Kidney epithelial cell (primary cell): ENCODE results near the gene ZNF469. TPM values are rescaled to one million over a fixed set of nuclear protein-coding genes. Genes with fewer than 3 reads are reported as not detected.

Experiments
- DNase-seq: peaks from one replicate; pipeline ENCODE4 v3.0.0-alpha.2; 2010; ENCODE audit warnings: low read depth
- H3K27me3 ChIP-seq: 2 replicates; pipeline ENCODE4 v1.6.0; 2011; ENCODE audit warnings: low read length; ENCODE audit not compliant: control insufficient read depth, insufficient read depth
- H3K36me3 ChIP-seq: 2 replicates; pipeline ENCODE4 v1.5.1; 2011; ENCODE audit warnings: low read length; ENCODE audit not compliant: control insufficient read depth, insufficient read depth
- H3K4me3 ChIP-seq: 2 replicates; pipeline ENCODE4 v1.5.1; 2011; ENCODE audit warnings: low read depth, mild to moderate bottlenecking, control low read depth, low read length
- CTCF ChIP-seq: IDR thresholded peaks from 2 replicates; pipeline ENCODE4 v1.5.1; 2011; ENCODE audit warnings: mild to moderate bottlenecking, moderate library complexity, low read length, control low read depth, inconsistent platforms; ENCODE audit not compliant: insufficient read depth, poor library complexity, severe bottlenecking
- total RNA-seq: library from RNA; depleted of rRNA; stranded (reverse); fragments of >200 nt; gene quantifications from 2 replicates; pipeline ENCODE4 v1.2.3, GENCODE V29; 2015

ZNF469 gene
- total RNA-seq, 1 donor from 2014 or later = 8.3 TPM

GRCh38 chr16:88389621-88390160, 6.9 kb downstream of the ZNF469 start:
- DNase-seq = no peak
- Histone ChIP-seq H3K27me3 (peaks cover 10% of the 10 kb centered on the region), H3K4me3 (no peak overlapping the region), H3K36me3 (no peaks in the 10 kb centered on the region)
- no peak for TF ChIP-seq CTCF

- H3K36me3 ChIP-seq = no peaks in the 10 kb centered on the region
- H3K4me3 ChIP-seq = no peak overlapping the region
- H3K27me3 ChIP-seq = peaks cover 10% of the 10 kb centered on the region
- no peak for TF ChIP-seq CTCF
- DNase-seq = no peak
Observed at GRCh38 chr16:88390265-88390664, 7.5 kb downstream of the ZNF469 start.

- DNase-seq = no peak
- H3K27me3 ChIP-seq = peaks cover 10% of the 10 kb centered on the region
- no peak overlapping the region for H3K4me3 ChIP-seq
- H3K36me3 ChIP-seq = no peaks in the 10 kb centered on the region
- TF ChIP-seq CTCF = no peak
Observed at GRCh38 chr16:88390735-88391134, 8.0 kb downstream of the ZNF469 start.

GRCh38 chr16:88391144-88391850, 8.5 kb downstream of the ZNF469 start:
- DNase-seq = no peak
- peaks cover 10% of the 10 kb centered on the region for H3K27me3 ChIP-seq
- H3K36me3 ChIP-seq = no peaks in the 10 kb centered on the region
- H3K4me3 ChIP-seq = no peak overlapping the region
- TF ChIP-seq CTCF = no peak

GRCh38 chr16:88392111-88392510, 9.4 kb downstream of the ZNF469 start:
- no peak for DNase-seq
- Histone ChIP-seq H3K4me3 (no peak overlapping the region), H3K27me3 (peaks cover 10% of the 10 kb centered on the region), H3K36me3 (no peaks in the 10 kb centered on the region)
- no peak for TF ChIP-seq CTCF

GRCh38 chr16:88392616-88393015, 9.9 kb downstream of the ZNF469 start:
- no peak overlapping the region for H3K4me3 ChIP-seq
- no peak for TF ChIP-seq CTCF
- no peak for DNase-seq
- H3K36me3 ChIP-seq = no peaks in the 10 kb centered on the region
- H3K27me3 ChIP-seq = peaks cover 10% of the 10 kb centered on the region
